Activated CD8-positive, alpha-beta memory T cell treated with anti-CD3 and anti-CD28 coated beads for 1 hour (primary cell): ENCODE data around the gene TUT1.
A peak's percentile ranks its signal among the peaks of the same experiment; 100 is the strongest.
"Not testable (repeated sequence)": the region's sequence is repeated elsewhere in the genome, so short reads cannot be mapped to it uniquely, and the experiment has no call there.

Experiments
- DNase-seq, 2 donors: peaks; one replicate each; pipeline ENCODE4 v3.0.0-alpha.2; 2020; ENCODE audit warnings: low read depth in 1 of 2; ENCODE audit errors: extremely low read depth in 1 of 2

Gene TUT1

DNA sequence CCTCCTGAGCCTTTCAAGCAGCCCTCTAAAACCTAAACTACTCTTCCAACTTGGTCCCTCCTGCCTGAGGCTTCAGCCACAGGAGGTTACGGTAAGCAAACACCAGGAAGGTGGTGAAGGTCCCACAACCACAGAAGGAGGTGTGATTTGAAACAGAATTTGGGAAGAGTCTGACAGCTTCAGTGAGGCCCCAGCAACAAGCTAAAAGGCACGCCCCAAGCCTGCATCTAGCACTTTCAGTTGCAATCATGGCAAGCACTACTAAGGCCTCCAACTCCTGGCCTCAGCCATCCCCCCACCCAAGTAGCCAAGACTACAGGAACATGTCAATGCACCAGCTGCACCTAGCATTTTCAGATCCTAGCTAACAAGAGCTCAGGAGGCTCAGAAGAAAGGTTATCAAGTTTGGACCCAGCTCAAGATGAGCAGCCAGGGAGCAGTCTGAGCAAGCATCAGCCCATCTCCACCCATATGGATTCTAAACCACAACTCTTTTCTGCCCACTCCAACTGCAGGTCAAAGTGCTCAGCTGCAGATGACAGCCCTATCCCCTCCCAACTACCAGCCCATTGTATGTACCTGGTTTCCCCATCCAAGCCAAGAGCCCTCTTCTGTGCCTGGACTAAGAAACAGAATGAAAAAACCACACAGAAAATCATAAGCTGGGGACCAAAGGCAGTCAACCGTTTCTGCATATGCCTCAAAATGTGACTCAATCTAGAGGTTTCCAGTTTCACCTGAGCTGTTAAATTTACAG is 34.3 kb downstream of the TUT1 start:
- no peak for DNase-seq

DNA sequence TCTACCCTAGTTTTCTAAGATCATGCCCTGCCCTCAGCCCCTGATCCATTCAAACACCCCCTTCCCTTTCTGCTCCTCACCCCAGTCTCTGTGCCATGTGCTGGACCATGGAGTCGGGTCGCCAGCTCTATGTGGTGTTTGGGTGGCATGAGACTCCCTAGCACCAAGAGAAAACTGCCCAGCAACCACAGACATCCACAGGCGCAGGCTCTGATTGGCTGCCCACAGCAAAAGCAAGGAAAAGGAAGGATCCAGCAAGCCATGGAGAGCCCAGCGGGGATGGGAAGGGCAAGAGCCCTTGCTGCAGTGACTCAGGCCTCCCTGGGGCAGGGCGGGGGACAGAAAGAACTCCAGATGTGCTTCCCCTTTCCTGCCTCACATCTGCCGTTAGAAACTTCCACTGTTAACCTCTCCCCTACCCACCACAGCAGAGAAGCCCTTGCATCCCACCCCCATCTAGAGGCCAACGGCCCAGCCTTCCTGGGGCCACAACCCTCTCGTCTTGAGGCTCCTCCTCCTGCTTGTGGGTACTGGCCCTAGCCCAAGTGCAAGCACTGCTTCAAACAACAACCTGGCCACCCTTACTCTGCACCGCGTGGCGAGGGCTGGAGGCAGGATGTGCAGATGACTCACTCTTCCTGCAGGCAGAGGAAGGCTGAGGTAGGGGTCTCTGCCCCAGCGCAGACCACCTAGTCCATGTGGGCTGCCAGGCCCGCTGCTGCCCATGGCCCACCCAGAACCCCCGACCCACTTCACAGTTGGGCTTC is 35.0 kb downstream of the TUT1 start:
- DNase-seq: peak; percentile 65 to 66

DNA sequence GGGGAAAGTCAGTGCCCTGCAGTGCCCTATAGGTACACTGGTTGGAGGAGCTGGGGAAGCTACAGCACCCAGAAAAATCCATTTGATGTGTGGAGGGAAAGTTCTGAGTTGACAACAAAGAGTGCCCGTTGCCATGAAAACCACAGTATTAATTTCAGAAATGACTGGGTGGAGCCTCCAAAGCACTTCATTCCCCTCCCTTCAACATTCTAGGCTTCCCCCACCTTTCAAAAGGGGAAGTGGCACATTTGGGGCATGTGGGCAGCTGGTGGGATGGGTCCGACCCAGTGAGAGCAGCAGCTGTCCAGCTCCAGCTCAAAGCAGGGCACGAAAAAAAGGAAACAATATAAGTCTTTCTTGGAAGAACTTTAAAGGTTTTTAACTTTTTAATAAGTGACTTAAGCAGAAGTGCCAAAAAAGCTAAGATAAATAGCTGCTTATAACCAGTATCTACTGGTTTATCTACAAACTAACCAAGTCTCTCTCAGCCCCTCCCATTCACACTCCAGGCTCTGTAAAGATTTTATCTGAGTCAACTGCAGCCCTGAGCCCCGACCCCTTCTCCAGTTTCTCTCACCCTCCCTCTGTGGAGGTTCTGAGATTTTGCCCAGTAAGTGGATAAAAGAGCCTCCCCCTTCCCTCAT is 35.7 kb downstream of the TUT1 start:
- DNase-seq: no peak

DNA sequence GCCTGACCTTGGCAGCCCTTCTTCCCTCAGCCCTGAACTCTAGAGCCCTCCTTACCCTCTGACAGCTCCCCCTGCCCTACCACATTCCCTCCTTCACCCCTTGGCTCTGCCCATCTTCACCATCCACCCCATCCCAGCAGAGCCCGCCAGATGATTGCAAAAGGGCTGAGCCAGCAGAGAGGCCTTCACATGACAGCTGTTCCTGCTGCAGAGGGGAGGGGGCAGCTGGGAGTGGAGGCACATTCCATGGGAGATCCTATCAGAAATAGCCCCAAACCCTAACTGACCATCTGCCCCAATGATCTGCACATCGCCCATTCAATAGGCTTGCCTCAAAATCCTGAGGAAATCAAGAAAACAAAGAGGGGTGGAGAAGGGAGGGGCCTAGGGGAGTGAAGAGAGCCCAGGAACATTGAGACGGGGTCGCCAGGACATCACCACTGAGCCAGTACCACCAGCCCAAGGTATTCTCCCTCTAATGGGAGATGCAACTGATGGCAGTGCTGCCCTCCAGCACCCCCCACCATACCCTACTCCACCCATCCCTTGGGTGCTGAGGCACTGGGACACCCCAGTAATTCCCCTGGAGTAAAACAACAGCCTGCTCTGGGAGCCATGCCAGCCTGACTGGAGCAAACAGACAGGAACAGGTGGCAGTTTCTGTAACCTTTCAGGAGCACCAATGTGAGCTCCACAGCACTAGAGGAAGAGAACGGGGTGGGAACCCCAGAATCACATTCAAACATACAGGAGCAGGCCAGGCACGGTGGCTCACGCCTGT is 36.7 kb downstream of the TUT1 start:
- DNase-seq: no peak

DNA sequence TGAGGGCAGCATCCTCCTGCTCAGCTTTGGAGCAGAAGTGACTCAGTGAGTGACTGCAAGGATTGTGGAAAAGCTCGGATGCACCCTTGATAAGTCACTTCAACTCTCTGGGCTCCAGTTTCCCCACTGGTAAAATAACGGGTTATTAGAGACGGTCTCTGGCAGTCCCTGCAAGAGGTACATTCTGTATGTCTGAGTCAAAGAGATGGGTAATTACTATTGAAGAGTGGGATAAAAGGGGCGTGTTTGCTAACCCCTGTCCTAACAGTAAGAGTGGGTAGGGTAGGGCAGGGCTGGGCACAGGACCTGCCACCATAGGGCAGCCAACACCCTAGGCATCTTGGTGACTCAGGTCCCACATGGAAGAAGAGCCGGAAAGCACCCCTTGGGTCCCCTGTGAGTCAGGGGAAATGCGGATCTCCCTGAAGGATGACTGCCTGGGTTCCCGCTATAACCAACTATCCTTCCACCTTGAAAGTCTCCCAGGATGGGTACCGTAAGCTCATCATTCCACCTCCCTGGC is 37.4 kb downstream of the TUT1 start:
- no peak for DNase-seq

DNA sequence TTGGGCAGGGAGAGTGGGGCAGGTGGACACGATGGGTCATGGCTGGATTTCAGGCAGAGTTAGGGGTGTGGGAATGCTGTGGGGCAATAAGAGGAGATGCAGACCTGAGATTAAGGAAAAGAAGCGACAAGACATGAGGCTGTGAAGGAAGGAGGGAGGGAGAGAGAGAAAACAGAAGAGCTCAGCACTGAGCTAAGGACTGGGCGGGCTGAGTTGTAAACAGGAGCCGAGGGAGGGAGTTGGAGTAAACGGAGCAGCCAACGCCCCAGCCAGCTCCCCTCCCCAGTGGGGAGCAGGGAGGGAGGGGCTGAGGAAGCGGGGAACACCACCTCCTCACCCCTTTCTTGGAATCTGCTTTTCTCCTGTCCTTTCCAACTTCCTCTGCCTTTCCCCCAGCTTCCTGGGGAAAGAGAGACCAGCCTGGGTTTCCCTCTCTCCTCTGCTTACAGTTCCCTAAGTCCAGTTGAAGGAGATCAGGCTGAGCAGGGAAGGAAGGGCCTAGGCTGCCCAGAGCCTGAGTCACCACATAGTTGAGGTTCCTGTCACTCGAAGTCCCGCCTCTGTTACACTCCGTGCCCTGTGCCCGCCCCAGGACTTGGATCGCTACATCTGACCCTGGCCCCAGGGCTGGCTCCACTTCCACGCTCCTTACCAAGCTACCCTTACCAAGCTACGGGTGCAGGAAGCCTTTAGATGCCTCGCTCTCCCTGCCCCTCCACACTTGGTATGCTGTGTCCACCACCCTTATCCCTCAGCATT is 38.1 kb downstream of the TUT1 start:
- peak in 1 of 2 donors; percentile 39 for DNase-seq

DNA sequence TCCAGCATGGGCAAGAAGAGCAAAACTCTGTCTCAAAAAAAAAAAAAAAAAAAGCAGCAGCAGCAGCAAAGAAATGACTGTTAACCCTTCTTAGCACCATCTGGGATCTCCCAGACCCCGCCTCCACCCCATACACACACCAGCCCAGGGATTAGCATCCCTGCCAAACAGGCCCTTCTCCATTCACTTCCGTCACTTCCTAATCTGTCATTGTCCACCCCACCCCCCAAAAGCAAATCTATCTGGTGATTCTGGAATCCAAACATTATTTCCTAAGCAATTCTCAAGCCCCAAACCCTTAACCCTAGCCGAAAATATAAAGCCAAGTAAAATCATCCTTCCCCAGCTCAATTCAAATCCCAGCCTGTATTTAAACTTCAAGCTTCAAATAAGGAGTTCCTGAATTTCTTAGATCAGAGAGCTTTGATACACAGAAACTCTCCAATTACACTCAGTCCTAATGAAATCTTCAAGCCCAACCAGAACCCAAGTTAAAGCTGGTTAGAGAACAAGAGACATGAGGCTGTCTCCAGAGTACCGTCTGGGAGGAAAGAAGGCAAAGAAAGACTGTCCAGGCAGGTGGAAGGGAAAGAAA is 38.7 kb downstream of the TUT1 start:
- no peak for DNase-seq

DNA sequence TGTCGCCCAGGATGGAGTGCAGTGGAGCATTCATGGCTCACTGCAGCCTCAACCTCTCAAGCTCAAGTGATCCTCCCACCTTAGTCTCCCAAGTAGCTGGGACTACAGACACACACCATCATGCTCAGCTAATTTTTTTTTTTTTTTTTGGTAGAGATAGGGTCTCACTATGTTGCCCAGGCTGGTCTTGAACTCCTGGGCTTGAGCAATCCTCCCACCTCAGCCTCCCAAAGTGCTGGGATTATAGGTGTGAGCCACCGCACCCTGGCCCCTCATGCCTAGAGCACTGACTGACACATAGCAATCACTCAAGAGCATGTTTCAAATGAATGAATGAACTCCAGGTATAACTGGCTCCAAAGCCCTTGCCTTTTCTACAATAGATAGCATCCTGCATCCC is 40.8 kb downstream of the TUT1 start:
- not testable (repeated sequence) for DNase-seq

DNA sequence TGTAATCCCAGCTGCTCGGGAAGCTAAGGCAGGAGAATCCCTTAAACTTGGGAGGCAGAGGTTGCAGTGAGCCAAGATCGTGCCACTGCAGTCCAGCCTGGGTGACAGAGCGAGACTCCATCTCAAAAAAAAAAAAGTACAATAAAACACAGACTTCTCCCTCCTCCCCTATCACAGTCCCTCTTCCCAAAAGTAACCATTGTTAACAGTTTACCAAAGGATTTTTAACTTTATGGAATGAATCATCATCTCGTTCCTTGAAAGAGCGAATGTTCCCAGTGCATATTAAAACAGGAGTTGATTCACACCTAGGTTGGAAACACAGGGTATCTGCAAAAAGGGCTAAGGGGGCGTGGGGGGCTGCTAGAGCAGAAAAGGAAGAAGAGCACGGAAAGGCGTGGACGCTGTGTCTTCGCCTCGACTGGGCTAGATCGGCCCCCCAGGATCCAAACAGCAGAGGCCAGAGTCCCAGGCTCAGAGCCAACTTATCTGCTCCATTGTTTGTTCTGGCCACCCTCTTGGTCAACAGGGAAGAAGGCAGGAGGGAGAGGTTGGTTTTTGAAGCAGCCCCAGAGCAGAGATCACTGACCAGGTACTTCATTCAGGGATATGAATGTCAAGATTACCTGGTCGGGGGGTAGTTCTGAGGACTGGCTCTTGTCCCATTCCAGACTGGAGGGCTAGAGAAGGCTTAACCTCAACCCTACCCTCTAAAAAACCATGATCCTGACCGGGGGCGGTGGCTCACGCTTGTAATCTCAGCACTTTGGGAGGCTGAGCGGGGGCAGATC is 42.6 kb downstream of the TUT1 start:
- no peak for DNase-seq

DNA sequence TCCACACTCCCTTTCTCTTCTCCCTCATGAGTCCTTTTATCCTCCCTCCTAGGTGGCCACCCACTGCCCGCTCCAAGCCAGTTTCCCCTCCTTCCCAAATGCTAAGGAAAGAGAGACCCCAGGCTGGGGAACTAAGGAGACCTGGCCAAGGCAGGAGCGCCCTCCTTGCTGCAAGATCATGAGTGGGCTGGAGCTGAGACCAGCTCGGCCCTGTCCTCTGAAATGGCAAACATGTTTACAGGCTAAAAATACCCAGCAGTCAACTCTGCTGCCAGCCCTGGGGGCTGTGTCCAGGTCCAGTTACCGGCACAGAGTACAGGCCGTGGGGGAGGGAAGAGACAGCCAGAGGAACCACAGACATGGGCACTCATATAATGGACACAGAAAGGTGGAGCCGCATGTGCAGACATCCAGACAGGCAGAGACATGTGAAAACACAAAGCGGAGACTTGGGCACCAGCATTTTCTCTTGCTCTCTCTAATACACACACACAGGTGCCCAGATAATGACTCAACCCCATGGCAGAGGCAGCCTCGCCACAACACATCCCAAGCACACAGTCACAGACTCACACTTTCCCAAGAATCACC is 43.5 kb downstream of the TUT1 start:
- no peak for DNase-seq

DNA sequence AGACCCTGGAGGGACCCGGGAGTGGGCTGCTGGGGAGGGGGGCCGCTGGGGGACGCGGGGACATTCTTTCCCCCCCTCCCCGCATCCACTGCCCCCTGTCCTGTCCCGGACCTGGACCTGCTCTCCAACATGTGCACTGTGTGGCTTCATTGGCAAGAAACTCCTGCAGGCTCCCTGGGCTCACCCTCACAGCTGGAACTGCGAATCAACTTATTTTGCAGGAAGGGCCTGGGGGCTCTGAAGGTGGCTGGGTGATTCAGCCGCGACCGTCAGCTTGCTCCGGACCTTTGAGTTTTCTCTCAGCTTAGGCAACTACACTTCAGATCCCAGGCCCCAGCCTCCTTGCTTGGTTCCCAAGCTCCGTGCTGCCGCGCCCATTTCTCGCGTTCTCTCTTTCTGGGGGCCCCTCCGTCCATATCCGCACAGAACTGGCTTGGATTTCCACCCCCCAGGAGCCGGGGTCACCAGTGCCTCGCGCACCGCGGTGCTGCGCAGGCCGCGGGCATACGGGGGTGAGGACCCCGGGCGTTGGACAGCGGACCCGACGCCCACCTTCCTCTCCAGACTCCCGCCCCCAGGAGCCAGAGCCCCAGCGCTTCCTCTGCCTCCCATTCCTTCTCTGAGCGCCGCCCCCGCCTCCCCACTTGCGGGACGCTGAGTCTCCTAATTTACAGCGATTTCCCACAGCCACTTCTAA is 44.2 kb downstream of the TUT1 start:
- no peak for DNase-seq

DNA sequence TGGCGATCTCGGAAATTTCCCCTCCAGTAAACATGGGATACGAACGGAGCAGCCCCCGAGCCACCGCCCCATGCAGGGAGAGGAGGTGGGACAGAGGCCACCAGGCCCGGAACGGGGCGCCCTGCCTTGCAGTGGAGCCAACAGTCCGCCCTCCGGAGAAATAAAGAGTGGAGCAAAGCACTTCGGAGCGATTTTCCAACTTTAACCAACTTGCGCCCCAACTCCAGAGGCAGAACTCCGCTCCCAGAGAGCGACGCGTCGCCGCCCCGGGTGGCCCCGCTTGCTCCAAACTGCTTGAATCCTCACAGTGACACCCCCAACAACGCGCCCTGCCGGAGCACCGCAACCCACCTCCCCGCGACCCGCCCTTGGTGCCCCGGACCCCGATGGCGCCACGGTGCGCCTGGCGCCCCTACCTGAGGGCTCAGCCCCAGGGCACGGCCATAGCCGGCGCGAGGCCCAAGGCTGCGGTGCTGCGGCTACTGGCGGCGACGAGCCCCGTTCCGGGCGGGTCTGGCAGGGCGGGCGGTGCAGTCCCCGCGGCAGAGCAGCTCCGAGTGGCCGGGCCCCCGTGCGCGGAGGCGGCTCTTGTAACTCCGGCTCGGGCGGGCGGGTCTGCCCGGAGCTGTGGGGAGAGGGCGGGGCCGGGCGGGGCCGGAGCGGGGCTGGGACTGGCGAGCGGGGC is 44.9 kb downstream of the TUT1 start, which contains the start of gene AHNAK:
Gene AHNAK, minus strand, starts transcription at position 563 of the 685 bp plus-strand sequence. CDS start 10,708 bp downstream, outside the sequence.
- peak in 1 of 2 donors; percentile 63 for DNase-seq

DNA sequence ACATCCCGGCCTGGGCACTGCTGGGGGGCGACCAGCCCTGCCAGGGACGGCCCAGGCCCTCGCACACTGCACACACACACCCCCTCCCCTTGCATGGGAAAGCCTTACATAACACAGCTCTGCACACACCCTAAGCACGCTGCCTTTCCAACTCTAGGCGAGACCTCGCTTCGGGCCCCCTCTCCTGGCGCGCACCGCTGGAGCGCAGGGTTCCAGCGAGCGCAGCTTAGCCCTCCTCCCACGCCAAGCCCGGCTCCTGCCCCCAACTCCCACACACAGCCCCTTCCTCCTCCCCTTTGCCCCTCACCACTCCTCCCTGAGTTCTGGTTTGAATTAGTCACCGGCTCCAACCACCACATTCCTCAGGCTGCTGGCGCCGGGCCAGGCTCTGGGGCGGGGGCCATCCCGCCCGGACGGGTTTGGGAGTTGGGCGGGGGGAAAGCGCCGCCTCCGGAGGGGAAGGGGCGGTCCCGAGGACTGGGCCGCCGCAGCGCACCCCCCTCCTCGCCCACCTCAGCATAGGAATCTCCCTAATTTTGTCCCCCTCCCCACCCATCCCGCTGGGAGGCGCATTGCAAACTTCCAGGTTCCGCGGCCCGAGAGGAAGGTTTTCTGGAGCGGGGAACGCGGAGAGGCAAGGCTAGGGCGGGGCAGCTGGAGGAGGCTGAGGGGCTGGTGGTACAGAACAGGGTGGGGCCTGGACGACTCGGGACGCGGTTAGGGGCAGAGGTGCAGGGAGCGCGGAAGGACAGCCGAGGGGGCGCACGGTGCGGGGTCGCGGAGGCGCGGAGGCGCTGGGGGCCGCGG is 45.7 kb downstream of the TUT1 start:
- DNase-seq: peak; percentile 43 to 53

DNA sequence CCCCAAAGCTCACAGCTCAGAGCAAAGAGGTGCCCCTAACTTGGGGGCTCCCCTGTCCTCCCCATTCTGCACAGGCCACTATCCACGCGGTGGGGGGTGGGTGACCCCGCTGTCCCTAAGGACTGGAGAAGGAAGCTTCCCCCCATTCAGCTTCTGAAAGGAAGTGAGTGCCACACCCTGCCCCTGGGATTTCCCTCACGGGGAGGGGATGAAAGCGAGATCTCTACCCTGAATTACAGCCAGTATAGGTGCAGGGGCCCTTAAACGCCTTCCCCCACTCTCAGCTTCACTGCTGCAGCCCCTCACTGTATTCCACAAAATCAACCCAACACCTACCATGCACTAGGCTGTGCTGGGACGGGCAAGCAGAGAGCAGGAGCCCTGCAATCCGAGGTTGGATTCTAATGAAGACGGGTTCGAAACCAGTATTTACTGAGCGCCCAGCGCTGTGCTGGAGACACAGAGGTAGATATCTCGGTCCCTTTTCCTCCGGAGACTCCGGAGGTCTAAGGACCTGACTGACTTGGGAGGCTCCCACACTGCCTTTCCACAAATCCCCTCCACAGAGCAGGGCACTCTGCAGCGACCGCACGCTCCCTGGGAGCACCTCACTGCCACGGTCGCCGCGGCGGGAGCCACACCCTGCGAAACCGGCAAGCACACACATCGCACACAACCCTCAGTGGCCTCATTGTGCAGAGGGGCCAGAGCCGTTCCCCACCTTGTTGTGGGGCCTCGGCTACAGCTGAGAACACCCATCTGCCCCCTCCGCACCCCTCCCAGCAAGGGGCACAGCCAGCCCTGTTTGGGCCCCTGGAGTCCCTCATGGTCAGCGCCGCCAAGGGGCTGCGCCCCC is 46.5 kb downstream of the TUT1 start:
- no peak for DNase-seq

DNA sequence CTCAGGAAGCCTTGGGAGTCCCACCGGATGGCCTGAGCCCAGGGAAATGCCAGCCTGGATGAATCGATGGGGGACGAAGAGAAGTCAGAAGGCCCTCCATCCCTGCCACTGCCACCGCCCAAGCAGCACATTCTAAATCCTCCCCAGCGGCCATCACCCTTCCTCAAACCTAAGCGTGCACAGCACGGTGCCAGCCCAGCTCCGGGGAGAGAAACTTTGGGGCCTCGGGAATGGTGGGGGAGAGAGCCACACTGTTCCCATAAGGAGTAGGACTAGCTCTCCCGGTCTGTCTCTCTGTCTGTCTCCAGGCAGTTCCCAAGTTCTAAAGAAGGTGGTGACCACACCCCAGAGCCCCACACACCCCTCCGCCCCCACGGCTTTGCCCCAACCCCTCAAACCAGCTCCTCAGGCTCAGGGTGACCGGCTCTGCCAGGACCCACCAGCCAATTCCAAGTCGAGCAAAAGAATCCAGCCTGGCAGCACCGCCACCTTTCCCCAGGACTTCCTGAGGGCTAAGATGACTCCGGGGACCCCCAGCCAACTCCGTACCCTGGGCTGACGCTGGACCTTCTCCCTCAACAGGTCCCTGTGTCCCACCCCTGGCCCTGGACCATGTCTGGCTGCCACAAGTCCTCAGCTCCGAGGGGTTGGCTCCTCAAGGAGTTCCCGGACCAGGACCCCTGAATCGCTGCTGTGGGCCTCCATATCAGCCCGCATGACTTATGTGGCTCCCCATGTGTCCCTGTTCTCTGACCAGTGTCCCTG is 47.5 kb downstream of the TUT1 start:
- no peak for DNase-seq
